Subcutaneous adipose tissue (tissue), 4 donors: ENCODE data around the gene POR. TPM values are rescaled to one million over a fixed set of nuclear protein-coding genes. Genes with fewer than 3 reads are reported as not detected.

Experiments
- total RNA-seq, 4 donors: library from RNA; depleted of rRNA; stranded (reverse); fragments of >200 nt; gene quantifications; one replicate each; pipeline ENCODE4 v1.1.0, GENCODE V29; 2016
- TF ChIP-seq, protein P1 (sequence below): fragments of 450-650 bp; IDR thresholded peaks from one replicate; pipeline ENCODE4 v1.5.1; 2016; ENCODE audit warnings: low read depth, mild to moderate bottlenecking, control low read depth, antibody characterized with exemption, moderate library complexity

The POR gene
- total RNA-seq, 4 donors from 2014 or later, result 72.2 to 107 (median 79.5) TPM

DNA sequence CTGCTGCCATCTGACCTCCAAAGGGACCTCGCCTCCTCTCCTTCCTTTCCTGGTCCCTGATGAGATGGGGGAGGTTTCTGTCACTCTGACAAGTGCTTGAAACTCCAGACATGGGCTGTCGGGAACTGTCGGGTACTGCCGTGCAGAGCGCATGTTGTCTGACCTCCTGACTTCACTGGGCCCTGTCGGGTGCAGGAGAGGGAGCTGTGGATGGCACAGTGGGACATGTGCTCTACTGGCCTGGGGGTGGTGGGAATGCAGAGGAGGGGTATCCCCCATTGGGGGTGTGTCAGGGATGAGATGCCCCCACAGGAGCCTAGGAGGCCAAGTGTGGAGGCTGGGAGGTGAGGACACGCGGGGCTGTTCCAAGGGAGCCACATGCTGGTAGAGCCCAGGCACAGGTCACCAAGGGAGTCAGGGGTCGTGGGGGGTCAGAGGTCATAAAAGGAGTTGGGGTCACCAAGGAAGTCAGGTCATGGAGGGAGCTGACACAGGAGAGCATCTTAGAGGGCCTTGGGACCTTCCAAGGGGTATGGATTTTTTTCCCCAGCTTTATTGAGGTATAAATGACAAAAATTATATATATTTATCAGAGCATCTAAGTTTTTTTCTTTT lies 48.5 kb downstream of the POR start:
- TF ChIP-seq, protein P1, sequence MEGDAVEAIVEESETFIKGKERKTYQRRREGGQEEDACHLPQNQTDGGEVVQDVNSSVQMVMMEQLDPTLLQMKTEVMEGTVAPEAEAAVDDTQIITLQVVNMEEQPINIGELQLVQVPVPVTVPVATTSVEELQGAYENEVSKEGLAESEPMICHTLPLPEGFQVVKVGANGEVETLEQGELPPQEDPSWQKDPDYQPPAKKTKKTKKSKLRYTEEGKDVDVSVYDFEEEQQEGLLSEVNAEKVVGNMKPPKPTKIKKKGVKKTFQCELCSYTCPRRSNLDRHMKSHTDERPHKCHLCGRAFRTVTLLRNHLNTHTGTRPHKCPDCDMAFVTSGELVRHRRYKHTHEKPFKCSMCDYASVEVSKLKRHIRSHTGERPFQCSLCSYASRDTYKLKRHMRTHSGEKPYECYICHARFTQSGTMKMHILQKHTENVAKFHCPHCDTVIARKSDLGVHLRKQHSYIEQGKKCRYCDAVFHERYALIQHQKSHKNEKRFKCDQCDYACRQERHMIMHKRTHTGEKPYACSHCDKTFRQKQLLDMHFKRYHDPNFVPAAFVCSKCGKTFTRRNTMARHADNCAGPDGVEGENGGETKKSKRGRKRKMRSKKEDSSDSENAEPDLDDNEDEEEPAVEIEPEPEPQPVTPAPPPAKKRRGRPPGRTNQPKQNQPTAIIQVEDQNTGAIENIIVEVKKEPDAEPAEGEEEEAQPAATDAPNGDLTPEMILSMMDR, result no peak

DNA sequence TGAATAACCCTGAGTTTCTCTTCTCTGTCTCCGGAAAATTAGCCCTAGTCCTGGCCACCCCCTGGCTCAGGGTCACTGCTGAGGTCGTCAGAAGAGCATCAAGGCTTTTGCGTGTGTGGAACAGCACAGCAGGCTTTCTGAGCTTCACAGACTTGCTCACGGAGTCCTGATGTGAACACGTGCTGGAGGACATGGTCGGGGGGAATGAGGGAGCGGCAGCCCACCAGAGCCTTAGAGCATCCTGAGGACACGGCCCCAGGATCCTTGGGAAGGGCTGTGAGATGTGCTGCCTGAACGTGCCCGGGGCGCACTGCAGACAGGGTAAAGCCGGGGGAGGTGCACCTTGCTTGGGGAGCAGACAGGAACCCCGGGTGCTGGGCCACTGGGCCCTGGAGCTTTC lies 50.7 kb downstream of the POR start:
- TF ChIP-seq, protein P1, result no peak

DNA sequence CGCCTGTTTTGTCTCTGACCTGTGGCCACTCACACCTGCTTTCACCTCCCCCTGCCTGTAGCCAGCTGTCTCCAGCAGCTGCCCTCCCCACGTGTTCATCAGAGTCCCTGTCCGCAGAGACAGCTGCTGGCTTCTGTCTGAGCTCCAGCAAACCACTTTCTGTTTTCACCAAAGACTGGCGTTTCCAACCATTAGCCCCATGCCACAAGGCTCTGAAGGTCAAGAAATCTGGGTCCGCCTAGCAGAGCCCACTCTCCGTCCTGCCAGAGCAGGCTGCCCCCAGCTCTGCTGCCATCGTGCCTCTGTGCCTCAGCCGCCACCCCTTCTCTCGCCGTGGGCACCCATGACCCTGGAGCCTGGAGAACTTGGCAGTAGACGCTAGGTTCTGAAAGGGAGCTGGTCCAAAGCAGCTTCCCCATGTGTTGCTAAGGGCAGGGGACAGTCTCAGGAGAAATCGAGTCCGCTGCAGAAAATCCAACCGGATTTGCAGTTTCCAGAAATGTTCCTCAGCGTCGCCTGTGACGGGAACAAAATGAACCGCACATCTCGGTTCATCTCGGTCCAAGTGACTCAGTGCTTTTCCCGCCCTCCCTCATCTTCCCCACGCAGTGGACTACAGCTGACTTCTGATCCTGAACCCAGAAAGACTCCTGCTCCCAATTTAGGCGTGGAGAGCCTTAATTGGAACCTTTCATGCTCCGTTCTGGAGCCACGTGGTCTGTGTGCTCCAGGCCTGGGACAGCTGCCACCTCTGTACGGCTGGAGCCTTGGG lies 51.4 kb downstream of the POR start:
- TF ChIP-seq, protein P1, result no peak

DNA sequence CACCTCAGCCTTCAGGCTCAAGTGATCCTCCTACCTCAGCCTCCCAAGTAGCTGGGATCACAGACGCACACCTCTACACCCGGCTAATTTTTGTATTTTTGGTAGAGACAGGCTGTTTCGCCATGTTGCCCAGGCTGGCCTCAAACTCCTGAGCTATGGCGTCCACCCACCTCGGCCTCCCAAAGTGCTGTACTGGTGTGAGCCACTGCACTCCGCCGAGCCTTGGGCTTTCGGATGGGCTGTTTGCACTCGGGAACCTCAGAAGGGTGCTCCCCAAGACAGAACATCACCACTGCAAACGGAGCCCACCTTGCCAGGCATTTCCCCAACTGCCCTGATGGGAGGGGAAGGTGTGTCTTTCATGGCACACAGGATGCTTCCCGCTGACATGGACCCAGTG lies 52.1 kb downstream of the POR start:
- TF ChIP-seq, protein P1, result no peak

DNA sequence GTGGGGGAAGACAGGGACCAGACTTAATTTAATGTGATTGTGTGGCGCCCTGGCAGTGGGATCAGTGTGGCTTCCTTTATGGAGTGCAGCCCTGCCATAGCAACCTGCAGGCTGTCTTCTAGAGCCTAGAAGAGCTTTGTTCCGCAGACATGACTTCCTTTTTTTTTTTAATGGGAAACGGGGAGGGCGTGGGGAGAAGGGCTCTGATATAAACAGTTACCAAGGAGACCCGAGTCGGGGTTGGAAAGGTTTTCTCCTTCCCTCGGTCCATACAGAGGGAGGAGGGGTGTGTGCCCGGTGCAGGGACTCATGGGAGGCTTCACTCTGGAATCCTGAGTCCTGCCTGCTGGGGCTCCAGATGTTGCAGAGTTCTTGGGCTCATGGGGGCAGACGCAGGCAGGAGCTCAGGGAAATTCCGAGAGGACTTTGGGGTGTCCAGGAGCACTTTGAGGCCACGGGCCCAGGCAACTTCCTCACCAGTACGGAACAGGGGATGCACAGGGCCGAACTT lies 52.6 kb downstream of the POR start:
- TF ChIP-seq, protein P1, result no peak

DNA sequence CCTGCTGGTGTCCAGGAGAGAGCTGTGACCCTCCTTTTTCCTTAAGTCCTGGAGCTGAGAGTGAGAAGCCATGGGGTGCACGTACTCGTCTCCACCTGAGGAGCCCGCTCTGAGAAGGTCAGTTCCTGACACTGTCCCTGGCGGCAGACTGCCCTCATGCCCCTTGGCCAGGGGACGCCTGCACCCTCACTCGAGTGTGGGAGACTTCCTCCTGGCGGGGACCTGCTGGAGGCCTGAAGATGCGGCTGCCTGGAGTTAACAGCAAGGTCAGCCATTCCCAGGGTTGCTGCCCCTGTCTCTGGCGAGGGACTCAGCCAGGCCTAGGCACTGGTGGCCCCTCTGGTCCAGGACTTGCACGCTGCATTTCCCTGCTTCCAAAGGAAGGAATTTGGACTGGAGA lies 53.1 kb downstream of the POR start:
- TF ChIP-seq, protein P1, result no peak

DNA sequence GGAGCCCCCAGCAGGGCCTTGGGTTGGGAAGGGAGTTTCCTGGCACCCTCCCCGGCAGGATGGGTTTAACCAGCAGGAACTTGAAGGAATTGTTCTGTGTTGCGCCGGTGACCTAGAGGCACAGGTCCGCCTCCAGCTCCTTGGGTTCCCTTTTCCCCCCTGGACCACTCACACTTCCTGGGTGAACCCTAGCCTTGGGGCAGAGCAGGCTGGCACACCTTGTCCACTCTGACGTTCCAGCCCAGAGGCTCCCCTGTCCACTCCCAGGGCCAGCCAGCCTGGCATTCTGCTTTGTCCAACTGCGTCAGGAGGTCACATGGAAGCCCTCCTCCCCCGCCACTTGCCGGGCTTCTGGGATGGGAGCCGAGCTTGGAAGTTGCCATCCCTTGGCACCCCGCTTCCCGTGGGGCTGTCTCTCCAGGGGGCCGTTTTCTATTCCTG lies 53.6 kb downstream of the POR start:
- TF ChIP-seq, protein P1, result no peak
